HL-60 (cell line): ENCODE measurements around the gene PDGFD.

ENCODE experiments used
- CTCF ChIP-seq: IDR thresholded peaks from one replicate; pipeline ENCODE4 v1.5.1; 2011; ENCODE audit warnings: low read length, control low read depth, inconsistent platforms; ENCODE audit not compliant: insufficient read depth
- GABPA ChIP-seq: IDR thresholded peaks from 2 replicates; pipeline ENCODE4 v1.6.1; 2012; ENCODE audit warnings: low read depth
- POLR2AphosphoS5 ChIP-seq: IDR thresholded peaks from 2 replicates; pipeline ENCODE4 v1.6.1; 2012; ENCODE audit warnings: low read depth
- REST ChIP-seq: IDR thresholded peaks from 2 replicates; pipeline ENCODE4 v1.6.1; 2012; ENCODE audit warnings: low read depth; ENCODE audit not compliant: insufficient replicate concordance

GRCh38 chr11:103894673-103895072 lies 269.3 kb downstream of the PDGFD start:
- no peak for TF ChIP-seq CTCF
- no peak for TF ChIP-seq REST
- TF ChIP-seq POLR2AphosphoS5, result no peak
- no peak for TF ChIP-seq GABPA
